PC-3 (cell line): ENCODE data around the gene RPSA. TPM values are rescaled to one million over a fixed set of nuclear protein-coding genes. Genes with fewer than 3 reads are reported as not detected.
"Not testable (repeated sequence)": the region's sequence is repeated elsewhere in the genome, so short reads cannot be mapped to it uniquely, and the experiment has no call there.

Experiments
- ATAC-seq: fragments of 200-7000 bp; cut with Tn5 transposase; 2 replicates; pipeline ENCODE4 v1.9.1; 2020; ENCODE audit warnings: mild to moderate bottlenecking, moderate library complexity
- BruUV-seq: library from RNA; stranded (reverse); fragments of 400-500 nt; replicated peaks from 2 replicates; lab custom pipeline; 2021; lab: Mats Ljungman, UMichigan
- CTCF ChIA-PET: fragments of 300-600 bp; sonication (Branson Sonifier 250); formaldehyde crosslinking; loops from one replicate; lab custom pipeline; 2022; ENCODE audit warnings: antibody characterized with exemption; lab: Charles Lee
- POLR2A ChIA-PET: fragments of 300-600 bp; sonication (Branson Sonifier 250); formaldehyde crosslinking; loops from one replicate; lab custom pipeline; 2022; ENCODE audit warnings: antibody characterized with exemption; ENCODE audit not compliant: unreplicated experiment; lab: Charles Lee
- DNase-seq: peaks from one replicate; pipeline ENCODE4 v3.0.0-alpha.2; 2015
- H2AFZ ChIP-seq: fragments of 300-600 bp; sonication (generic); 2 replicates; pipeline ENCODE4 v1.6.0; 2016; ENCODE audit warnings: antibody characterized with exemption, low read length
- H3F3A ChIP-seq: fragments of 300-600 bp; sonication (generic); one replicate; pipeline ENCODE4 v1.6.0; 2017; ENCODE audit warnings: antibody characterized with exemption, low read length, control low read depth, mild to moderate bottlenecking; ENCODE audit not compliant: unreplicated experiment
- H3K27ac ChIP-seq: fragments of 300-600 bp; sonication (generic); 2 replicates; pipeline ENCODE4 v1.5.1; 2016; ENCODE audit warnings: mild to moderate bottlenecking, low read length
- H3K27me3 ChIP-seq: fragments of 300-600 bp; sonication (generic); 2 replicates; pipeline ENCODE4 v1.6.1; 2016; ENCODE audit warnings: low read length, mixed read lengths
- H3K36me3 ChIP-seq: fragments of 300-600 bp; sonication (generic); 2 replicates; pipeline ENCODE4 v1.6.1; 2016; ENCODE audit warnings: low read depth, mixed run types, low read length, mixed read lengths
- H3K4me1 ChIP-seq: fragments of 300-600 bp; sonication (generic); 2 replicates; pipeline ENCODE4 v1.5.1; 2016; ENCODE audit warnings: low read length; ENCODE audit not compliant: insufficient read depth
- H3K4me2 ChIP-seq: fragments of 300-600 bp; sonication (generic); 2 replicates; pipeline ENCODE4 v1.6.0; 2016; ENCODE audit warnings: low read length
- H3K4me3 ChIP-seq: fragments of 300-600 bp; sonication (generic); 2 replicates; pipeline ENCODE4 v1.5.1; 2016; ENCODE audit warnings: mild to moderate bottlenecking, low read length, mixed read lengths
- H3K79me2 ChIP-seq: fragments of 300-600 bp; sonication (generic); 2 replicates; pipeline ENCODE4 v1.6.1; 2017; ENCODE audit warnings: low read length, mixed read lengths
- H3K9ac ChIP-seq: fragments of 300-600 bp; sonication (generic); 2 replicates; pipeline ENCODE4 v1.6.0; 2016; ENCODE audit warnings: mild to moderate bottlenecking, low read length
- H3K9me2 ChIP-seq: fragments of 300-600 bp; sonication (generic); replicated peaks from 2 replicates; pipeline ENCODE4 v1.6.1; 2016; ENCODE audit warnings: mixed run types, low read length, mixed read lengths
- H3K9me3 ChIP-seq: fragments of 300-600 bp; sonication (generic); 2 replicates; pipeline ENCODE4 v1.6.1; 2016; ENCODE audit warnings: low read length, mixed read lengths
- H4K20me1 ChIP-seq: fragments of 300-600 bp; sonication (generic); 2 replicates; pipeline ENCODE4 v1.6.1; 2016; ENCODE audit warnings: low read length, mixed read lengths
- CTCF ChIP-seq: fragments of 300-600 bp; sonication (generic); conservative IDR thresholded peaks from 2 replicates; pipeline ENCODE4 v1.5.1; 2017; ENCODE audit warnings: antibody characterized with exemption, low read depth, mild to moderate bottlenecking, low read length
- EZH2 ChIP-seq: fragments of 300-600 bp; sonication (generic); IDR thresholded peaks from one replicate; pipeline ENCODE4 v1.6.1; 2017; ENCODE audit warnings: antibody characterized with exemption, mild to moderate bottlenecking, low read length; ENCODE audit not compliant: unreplicated experiment
- EZH2phosphoT487 ChIP-seq: fragments of 300-600 bp; sonication (generic); IDR thresholded peaks from 2 replicates; pipeline ENCODE4 v1.6.1; 2018; ENCODE audit warnings: mild to moderate bottlenecking, antibody characterized with exemption, low read length, borderline replicate concordance
- intact Hi-C: fragments of 100-400 bp; cut with micrococcal nuclease; formaldehyde crosslinking; loops from 2 replicates; pipeline ENCODE4 v1.9.0; 2023
- total RNA-seq: library from RNA; depleted of rRNA; stranded (reverse); fragments of >200 nt; gene quantifications from 2 replicates; pipeline ENCODE4 v1.2.3, GENCODE V29; 2014

The RPSA gene
- total RNA-seq, 1 experiment from 2014 or later = 2,722 TPM

GRCh38 chr3:39415983-39416382 is 9.5 kb downstream of the RPSA start:
- no peaks in the 10 kb centered on the region for H3K9me3 ChIP-seq
- ChIA-PET CTCF (interaction anchor here (0.6 to 1.6 kb wide), 3 partner anchors 26 to 83 kb away, joined by 4 to 11 read pairs (median 6); no protein-coding TSS in a partner anchor), POLR2A (no interaction called here)
- H4K20me1 ChIP-seq = peaks cover 23% of the 10 kb centered on the region
- H3K36me3 ChIP-seq = peaks cover 29% of the 10 kb centered on the region
- intact Hi-C loops = loop anchor here (2.0 to 10.0 kb wide), 2 partner anchors 33 to 899 kb away; no protein-coding TSS in a partner anchor
- no peaks in the 10 kb centered on the region for H3K27me3 ChIP-seq
- H3K4me2 ChIP-seq = no peak overlapping the region
- no peak overlapping the region for H3K27ac ChIP-seq
- H3K79me2 ChIP-seq = no peaks in the 10 kb centered on the region
- H3K9me2 ChIP-seq = no peaks in the 10 kb centered on the region
- TF ChIP-seq CTCF (no peak), EZH2phosphoT487 (no peak), EZH2 (no peak)
- no peak overlapping the region for H2AFZ ChIP-seq
- DNase-seq (peak; percentile 45), ATAC-seq (peak; percentile 32)
- no TSS peak for BruUV-seq
- peaks cover 12% of the 10 kb centered on the region for H3F3A ChIP-seq
- H3K4me1 ChIP-seq = no peaks in the 10 kb centered on the region
- no peak overlapping the region for H3K9ac ChIP-seq
- no peak overlapping the region for H3K4me3 ChIP-seq

GRCh38 chr3:39416998-39417397 is 10.5 kb downstream of the RPSA start:
- Histone ChIP-seq H3K36me3 (peaks cover 18% of the 10 kb centered on the region), H3F3A (peaks cover 10% of the 10 kb centered on the region), H4K20me1 (peaks cover 12% of the 10 kb centered on the region; the same call in 1 of the 2 replicates)
- H3K4me2 ChIP-seq, DNase-seq, H3K9me3 ChIP-seq, POLR2A ChIA-PET, ATAC-seq, H3K9me2 ChIP-seq, H3K79me2 ChIP-seq, H3K27ac ChIP-seq, H3K4me1 ChIP-seq, H3K27me3 ChIP-seq, BruUV-seq, H2AFZ ChIP-seq, H3K4me3 ChIP-seq, H3K9ac ChIP-seq: not testable (repeated sequence)
- 0 out of 2 replicates have a peak, but pooled peaks have one; percentile 4 for TF ChIP-seq CTCF
- CTCF ChIA-PET = interaction anchor here (1.0 to 1.6 kb wide), 2 partner anchors 31 to 82 kb away, joined by 3 to 4 read pairs; no protein-coding TSS in a partner anchor
- intact Hi-C loops = loop anchor here (1.0 to 10.0 kb wide), 3 partner anchors 26 to 898 kb away; no protein-coding TSS in a partner anchor

GRCh38 chr3:39418556-39419225 is 12.2 kb downstream of the RPSA start:
- H3K4me1 ChIP-seq, H3K9me3 ChIP-seq, BruUV-seq, H3K4me3 ChIP-seq, H3K9ac ChIP-seq, H3K27ac ChIP-seq, POLR2A ChIA-PET, H3K79me2 ChIP-seq, DNase-seq, H4K20me1 ChIP-seq, ATAC-seq, H3F3A ChIP-seq, CTCF ChIA-PET, H3K4me2 ChIP-seq, H3K27me3 ChIP-seq, H2AFZ ChIP-seq, H3K36me3 ChIP-seq, H3K9me2 ChIP-seq: not testable (repeated sequence)
- intact Hi-C loops = loop anchor here (10.0 kb wide), 1 partner anchor 896 kb away; no protein-coding TSS in a partner anchor
